Stimulated activated CD4-positive, alpha-beta T cell treated with anti-CD3 and anti-CD28 coated beads, Interleukin-12 subunit alpha, Interleukin-12 subunit beta, amount 100 ng/mL, for 4 hours (primary cell): Measurements from ENCODE around the gene LSS.
"Not testable (repeated sequence)": the region's sequence is repeated elsewhere in the genome, so short reads cannot be mapped to it uniquely, and the experiment has no call there.

Experiments used
- DNase-seq: peaks from one replicate; pipeline ENCODE4 v3.0.0-alpha.2; 2020

LSS gene

DNA sequence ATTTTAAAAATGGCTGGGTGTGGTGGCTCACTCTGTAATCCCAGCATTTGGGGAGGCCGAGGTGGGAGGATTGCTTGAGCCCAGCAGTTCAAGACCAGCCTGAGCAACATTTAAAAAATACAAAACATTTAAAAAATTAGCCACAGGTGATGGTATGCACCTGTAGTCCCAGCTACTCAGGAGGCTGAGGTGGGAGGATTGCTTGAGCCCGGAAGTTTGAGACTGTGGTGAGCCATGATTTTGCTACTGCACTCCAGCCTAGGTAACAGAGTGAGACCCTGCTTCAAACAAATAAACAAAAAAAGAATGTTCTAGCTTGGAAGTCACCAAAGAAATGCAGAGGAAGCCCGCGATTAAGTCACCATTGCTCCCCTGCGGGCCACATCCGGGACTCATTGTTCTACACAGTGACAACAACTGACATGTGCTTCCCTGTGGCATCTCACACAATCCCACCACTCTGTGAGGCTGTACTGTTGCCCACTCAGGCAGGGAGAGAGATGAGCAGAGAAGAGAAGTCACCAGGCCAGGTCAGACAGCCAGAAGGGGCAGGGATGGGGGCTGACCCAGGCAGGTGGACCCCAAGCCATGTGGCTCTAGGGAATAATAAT lies 25.9 kb downstream of the LSS start:
- DNase-seq = no peak

DNA sequence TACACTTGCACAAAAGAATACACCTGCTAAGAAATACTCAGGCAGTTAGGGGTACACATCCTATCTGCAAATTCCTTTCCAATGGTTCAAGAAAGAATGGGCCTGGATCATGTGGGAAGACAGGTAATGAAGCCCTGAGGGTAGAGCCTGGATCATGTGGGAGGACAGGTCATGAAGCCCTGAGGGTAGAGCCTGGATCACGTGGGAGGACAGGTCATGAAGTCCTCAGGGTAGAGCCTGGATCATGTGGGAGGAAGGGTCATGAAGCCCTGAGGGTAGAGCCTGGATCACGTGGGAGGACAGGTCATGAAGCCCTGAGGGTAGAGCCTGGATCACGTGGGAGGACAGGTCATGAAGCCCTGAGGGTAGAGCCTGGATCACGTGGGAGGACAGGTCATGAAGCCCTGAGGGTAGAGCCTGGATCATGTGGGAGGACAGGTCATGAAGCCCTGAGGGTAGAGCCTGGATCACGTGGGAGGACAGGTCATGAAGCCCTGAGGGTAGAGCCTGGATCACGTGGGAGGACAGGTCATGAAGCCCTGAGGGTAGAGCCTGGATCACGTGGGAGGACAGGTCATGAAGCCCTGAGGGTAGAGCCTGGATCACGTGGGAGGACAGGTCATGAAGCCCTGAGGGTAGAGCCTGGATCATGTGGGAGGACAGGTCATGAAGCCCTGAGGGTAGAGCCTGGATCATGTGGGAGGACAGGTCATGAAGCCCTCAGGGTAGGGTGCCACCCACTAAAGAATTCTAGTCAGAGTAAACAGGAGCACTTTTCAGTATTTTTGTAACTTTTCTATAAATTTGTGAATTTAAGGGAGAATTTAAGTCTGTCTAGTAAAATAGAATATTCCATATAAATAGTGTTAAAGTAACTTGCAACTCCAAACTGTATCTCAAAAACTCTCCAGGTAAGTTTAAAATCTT lies 27.4 kb downstream of the LSS start:
- DNase-seq = not testable (repeated sequence)

DNA sequence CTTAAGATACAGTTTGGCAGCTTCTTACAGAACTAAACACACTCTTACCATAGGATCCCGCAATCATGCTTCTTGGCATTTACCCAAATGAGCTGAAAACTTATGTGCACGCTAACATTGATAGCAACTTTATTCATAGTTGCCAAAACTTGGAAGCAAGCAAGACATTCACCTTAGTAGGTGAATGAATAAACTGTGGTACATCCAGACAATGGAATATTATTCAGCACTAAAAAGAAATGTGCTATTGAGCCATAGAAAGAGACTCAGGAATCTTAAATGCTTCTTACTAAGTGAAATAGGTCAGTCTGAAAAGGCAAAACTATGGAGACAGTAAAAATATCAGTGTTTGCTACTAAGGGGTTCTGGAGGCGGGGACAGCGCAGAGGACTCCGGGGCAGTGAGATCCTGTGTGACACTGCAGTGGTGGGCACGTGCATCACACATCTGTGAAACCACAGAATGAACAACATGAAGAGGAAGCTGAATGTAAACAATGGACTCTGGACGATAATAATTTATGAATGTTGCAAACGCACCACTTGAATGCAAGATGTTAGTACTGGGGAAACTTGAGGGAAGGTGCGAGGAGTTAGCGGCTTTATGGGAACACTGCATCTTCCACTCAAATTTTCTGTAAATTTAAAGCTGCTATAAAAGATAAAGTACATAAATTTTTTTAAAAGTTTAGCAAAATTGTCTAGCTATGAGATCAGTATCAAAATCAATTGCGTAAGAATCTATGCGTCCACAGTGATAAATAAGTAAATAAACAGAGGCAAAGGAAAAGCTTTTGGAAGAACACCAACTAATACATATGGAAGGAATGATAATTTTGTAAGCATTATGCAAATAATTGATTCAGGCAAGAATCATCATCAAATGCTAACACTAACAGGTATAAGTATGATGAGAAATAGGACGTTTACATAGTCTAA lies 28.9 kb downstream of the LSS start:
- no peak for DNase-seq

DNA sequence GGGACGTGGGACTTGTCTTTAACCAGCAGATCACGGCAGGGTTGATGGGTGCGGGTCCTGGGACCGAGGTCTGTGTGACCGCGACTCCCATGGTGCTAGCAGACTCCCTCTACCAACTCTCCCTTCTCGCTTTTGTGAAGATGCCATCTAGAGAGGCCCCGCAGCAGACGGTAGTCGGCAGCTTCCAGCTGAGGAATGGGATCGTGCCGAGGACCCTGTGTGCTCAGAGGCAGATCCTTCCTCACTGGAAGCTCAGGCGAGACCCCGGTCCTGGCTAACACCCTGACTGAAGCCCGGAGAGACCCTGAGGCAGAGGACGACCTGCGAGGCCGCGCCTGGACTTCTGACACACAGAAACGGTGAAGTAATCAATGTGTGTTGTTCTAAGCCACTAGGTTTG lies 31.8 kb downstream of the LSS start:
- no peak for DNase-seq

DNA sequence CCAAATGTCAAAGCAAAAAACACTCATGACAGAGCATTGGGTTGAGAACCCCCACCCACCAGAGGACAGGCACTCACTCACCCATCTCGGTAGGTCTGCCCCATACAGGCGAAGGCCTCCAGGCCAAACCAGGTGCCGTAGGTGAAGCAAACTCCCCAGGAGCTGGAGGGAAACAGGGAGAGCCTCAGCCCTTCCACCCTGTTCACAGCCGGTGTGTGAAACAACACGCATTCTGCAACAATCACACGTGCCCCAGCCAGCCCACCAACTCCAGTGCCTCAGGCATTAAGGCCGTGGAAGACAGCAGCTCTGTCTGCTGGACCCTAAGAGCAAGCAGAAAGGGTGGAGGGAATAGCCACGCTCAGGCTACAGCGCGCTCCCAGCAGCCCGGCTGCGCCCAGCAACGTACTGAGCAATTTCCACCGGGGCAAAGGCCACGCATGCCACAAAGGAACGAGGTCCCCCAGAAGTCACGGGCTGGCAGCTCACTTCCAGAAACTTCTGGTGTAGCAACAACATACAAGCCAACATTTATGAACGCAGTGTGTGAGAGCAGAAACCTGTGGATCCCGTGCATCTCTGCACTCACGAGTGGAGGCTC lies 32.9 kb downstream of the LSS start:
- no peak for DNase-seq

DNA sequence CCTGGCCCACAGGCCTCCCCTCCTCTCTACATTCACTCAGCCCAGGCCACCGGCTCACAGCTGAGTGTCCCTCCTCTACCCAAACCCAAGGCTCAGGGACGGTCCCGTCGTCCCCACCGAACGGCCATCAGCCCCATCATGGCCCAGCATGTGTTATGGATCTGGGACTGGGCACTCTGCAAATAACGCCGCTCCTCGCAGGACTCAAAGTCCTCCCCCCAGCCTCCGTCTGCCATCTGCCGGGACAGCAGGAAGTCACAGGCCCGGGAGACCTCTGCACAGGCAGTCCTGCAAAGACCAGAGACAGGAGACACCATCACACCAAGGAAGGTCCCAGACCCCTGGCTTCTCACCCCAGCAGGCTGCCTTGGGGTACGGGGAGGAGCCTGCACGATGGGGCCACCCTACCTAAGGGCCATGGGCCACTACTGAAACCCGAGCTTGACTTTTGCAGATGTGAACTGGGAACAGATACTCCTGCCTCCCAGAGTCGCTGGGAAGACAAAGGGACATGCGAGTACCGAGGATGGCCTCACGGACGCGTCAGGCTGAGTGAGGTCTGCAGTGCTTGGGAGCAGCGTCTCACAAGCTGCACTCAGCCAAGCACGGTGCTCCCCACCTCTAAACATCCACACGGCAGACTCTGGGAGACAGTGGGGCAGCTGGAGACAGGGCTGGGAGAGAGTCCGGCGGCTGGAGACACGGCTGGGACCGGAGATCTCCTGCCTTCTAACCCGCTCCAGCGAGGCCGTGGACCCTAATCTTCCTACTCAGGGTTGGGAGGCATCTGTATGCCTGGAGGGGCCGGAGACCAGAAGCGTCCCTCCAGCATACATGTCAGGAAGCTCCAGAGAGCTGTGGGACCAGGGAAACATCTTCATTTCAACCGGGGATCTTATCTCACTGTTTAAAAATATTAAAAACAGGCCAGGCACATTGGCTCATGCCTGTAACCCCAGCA lies 33.9 kb downstream of the LSS start:
- DNase-seq = no peak

DNA sequence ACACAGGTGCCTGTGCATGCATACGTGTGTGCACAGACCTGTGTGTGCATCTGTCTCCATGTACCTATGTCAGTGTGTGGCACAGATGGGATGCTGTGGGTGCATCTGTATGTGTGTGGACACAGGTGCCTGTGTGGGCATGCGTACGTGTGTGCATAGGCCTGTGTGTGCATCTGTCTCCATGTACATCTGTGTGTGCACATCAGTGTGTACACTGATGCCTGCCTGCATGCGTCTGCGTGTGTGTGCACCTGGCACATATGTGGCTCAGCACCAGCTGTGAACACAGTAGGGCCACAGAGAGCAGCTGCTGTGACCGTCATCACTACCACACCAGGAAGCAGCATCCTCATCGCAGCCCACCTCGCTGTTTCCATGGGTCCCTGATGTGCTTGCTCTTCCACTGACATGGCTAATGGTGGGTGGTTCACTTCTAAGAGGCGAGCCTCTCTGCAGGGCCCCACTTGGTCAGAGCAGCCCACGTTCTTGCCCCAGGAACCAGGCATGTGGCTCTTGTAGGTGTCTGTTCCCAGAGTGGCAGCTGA lies 34.7 kb downstream of the LSS start:
- no peak for DNase-seq

DNA sequence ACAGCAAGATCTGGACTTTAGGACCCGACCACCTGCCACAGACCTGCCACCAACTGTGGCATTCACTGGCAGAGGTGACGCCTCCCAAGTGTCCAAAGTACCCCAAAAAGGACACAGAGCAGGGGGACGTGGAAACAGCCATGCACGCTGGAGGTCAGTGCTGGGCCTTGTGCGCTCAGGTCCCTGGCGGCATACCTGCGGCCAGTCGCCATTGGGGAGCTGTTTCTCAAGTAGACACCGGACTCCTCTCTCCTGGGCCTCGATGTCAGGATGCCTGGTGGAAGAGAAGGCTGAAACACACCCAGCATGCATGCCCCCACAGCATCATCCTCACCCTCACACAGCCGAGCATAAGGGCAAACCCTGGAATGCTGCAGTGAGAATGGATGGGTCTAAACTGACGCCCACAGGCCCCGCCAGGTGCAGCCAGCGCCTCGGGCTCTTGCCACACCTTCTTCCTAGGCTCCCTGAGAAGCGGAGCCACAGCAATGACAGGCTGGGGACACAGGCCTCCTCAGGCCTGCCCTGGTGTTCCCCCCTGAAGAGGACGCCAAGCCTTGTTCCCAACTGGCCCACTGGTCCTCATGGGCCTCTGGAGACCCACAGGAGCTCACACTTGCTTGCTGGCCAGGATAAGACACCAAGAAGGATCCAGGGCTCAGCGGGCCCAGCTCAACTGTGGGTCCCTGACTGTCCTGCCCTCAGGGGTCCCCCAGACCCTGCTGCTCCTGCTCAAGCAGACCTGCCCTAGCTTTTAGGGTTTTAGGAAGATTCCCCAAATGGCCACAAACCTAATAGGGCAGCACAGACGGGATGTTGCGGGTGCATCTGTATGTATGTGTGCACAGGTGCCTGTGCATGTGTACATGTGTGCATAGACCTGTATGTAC lies 36.6 kb downstream of the LSS start:
- DNase-seq = no peak

DNA sequence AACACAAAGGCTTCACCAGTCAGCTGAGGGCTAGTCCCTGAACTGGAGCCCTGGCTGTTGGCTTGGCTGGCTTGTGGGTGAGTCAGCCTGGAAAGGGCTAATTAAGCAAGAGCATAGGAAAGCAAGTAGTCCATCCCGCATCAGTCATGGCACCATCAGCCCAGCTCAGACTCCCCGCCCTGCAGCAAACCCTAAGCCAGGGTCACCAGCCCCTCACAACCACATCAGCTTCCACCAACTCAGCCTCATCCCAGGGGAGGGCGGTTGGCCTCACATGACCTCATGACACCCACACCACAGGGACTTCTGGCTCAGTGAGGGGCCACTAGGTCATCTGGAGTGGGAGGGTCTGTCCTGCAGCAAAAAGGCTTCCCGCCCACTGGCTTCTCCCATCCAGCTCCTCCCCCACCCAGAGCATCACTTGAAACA lies 37.3 kb downstream of the LSS start:
- no peak for DNase-seq

DNA sequence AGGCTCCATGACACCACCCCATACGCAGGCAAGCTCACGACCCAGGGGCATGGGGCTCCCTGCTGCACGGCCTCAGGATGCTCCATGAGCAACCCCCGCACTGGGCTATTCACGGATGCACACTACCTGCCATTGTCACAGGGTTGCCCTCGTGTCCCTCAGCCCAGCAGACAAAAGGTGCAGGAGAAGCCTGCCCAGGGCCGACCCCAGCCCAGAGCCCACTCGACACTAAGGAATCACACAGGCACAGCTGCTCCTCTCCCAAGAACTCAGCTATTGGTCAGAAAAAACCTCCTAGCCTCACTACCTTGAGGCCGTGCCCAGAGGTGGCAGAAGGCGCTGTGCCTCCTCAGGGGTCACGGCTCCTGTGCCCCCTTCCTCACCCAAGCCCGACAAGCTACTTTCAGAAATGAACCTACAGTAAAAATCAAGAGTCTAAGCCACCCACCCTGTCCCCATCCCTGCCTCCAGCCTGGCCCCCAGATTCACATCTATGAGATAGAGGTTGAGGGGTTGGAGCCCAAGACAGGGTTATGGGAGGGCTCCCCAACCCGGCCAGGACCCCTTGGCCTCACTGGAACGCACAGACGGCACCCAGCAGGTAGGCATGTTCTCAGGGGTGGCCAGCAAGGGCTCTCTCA lies 38.0 kb downstream of the LSS start:
- DNase-seq = no peak

DNA sequence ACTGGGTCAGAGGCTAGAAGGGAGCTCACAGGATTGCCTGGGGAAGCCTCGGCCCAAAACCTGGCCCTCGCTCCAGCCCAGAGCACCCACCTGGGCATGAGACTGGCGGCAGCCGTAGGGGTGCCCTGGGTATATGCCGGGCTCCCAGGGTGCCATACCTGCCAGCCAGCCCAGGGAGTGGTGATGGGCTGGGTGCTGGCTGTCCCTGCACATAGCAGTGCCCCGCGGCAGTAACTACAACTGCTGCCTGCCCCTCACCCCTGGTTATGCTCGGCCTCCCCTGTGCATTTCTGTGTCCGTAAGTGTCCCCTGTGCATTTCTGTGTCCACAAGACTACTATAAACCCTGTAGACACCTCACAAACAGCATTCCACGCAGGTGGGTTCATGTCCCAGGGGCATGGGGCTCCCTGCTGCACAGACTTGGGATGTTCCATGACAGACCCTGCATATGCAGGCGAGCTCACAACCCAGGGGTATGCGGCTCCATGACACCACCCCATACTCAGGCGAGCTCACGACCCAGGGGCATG lies 38.5 kb downstream of the LSS start:
- DNase-seq = no peak

DNA sequence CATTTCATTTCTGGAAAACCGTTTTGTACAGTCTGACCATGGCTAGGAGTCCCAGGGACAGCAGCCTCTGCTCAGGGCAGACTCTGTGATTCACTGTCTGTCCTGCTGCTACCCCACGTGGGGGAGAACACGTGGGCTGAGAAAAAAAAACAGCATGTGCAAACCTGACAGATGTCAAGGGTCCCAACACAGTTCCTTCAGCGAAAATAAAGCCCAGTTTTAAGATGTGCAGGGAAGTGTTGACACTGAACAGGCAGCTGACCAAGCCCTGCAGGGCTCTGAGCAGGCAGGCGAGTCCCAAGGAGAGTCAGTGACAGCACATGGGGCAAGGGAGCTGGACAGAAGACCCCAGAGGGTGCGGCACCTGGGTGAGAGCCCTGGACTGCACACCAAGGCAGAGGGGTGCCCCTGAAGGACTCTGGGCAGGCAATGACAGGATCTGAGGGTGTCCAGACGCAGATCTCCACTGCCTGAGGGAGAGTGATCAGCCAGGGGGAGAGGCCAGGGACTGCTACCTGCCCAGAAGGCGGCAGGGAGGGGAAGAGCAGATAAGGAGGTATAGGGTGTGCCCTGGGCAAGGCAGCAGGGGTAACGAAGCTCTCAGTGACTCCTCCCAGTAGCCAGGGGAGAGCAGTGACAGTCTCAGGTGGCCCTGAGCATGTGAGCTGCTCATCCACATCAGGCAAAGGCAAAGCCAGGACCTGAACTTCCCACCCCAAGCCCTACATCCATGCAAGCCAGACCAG lies 39.2 kb downstream of the LSS start:
- no peak for DNase-seq

DNA sequence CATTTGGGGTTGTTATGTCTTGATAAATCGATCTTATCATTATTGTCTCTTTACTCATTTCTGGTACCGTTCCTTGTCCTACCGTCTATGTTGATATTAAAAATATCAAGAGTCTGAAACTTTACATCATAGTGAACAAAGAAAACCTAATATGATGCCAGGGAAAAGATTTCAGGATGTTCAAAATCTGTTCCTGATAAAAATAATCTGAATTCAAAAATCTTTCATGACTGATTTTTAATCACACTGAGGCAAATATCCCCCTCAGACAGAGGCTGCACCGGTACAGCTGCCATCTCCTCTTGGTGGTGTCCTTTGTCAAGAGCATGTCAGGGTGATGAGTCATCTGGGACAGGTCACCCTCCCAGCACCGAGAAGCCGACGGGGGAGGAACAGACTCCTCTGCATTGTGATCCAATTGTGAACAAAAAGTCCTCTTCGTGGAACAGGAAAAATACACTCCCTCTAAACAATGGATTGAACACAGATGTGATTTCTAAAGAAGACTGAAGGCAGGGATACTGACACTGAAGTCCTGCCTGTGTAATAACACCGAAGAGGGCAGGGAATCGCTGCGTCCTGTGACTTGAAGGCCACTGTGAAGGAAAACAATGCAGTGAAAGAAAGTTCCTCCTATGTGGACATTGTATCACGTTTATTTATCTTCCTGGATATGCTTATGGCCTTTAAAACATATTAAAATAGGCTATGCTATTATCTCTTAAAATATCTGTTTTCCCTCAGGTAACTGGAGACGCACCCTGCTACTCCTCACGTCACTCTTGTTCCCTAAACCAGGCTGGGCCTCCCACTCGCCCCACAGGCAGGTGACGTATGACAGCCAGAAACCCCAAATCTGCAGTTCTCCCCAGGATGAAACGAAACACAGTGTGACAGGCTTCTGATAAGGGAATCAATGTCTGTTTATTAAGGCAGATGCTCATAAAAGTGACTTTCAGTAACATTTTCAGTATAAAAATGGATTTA lies 40.1 kb downstream of the LSS start:
- no peak for DNase-seq

DNA sequence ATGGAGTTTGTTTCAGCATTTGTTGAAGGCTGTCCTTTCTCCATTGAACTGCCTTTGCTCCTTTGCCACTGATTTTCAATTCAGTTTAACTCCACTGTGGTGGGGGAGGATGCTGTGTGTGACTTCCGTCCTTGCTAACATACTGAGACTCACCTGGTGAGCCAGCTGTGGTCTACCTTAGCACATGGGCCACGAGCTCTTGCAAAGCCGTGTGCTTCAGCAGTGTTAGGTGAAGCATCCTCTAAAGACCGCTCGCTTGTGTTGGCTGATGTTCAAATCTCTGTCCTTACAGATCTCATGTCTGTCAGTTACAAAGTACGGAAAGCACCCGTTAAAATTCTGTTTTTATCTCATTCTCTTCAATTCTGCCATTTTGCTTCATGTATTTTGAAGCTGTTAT lies 40.8 kb downstream of the LSS start:
- no peak for DNase-seq

DNA sequence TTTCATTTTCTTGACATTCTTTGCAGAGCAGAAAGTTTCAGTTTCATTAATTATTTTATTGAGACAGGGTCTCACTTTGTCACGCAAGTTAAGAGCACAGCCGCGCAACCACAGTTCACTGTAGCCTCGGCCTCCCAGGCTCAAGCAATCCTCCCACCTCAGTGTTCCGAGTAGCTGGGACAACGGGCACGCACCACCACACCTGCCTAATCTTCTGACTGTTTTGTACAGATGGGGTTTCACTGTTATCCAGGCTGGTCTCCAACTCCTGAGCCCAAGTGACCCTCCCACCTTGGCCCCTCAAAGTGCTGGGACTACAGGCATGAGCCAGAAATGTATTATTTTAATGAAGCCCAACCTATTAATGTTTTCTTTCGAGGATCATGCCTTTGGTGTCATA lies 41.3 kb downstream of the LSS start:
- no peak for DNase-seq

DNA sequence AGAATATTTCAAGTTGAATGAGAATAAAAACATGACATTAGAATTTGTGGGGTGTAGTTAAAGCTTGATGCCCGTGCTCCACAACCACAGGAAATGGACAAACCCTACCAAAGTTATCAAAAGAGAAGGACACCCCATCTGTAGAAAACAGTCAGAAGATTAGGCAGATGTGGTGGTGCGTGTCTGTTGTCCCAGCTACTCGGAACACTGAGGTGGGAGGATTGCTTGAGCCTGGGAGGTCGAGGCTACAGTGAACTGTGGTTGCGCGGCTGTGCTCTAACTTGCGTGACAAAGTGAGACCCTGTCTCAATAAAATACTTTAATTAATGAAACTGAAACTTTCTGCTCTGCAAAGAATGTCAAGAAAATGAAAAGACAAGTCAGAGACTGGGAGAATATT lies 42.9 kb downstream of the LSS start:
- no peak for DNase-seq
